Activated CD4-positive, alpha-beta T cell treated with anti-CD3 and anti-CD28 coated beads, Interleukin-2, Interleukin-4, amounts not matched to agents 100 ng/mL and 50 ng/mL, durations not matched to agents 16 hours and 8 hours (primary cell): ENCODE data around the gene PDZK1IP1.
"Not testable (repeated sequence)": the region's sequence is repeated elsewhere in the genome, so short reads cannot be mapped to it uniquely, and the experiment has no call there.

Source experiments
- DNase-seq: peaks from one replicate; pipeline ENCODE4 v3.0.0-alpha.2; 2020; ENCODE audit warnings: low spot score

Gene PDZK1IP1

DNA sequence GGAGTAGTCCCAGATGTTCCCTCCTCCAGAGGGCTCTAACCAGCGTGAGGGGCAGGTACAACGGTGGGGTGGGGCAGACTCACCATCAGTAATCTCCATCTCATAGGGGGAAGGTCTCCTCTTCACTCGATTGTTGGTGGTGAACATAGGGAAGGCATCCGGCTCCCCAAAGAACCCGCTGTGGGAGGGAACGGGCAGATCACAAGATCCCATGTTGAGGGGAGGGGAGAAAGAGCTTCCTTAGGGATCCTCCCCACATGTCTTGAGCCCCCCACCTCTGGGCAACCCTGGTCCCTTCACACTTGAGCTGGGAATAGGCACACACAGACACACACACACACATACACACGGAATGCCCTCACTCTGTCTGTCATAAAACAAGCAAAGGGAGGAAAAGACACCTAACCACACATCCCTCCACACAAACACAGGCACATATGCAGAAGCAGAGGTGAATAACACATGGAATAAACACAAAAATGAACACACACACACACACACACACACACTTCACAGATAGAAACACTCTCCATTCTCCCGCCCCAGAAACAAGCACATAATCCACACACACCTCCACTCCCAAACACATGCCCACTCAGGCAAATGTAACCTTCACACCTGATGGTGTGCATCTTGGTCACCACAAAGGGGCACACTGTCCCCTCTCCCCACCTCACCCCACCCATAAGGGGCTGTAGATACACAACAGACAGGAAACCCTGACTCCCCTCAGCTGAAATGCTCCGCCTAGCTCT lies 34.3 kb upstream of the PDZK1IP1 start:
- DNase-seq: no peak

DNA sequence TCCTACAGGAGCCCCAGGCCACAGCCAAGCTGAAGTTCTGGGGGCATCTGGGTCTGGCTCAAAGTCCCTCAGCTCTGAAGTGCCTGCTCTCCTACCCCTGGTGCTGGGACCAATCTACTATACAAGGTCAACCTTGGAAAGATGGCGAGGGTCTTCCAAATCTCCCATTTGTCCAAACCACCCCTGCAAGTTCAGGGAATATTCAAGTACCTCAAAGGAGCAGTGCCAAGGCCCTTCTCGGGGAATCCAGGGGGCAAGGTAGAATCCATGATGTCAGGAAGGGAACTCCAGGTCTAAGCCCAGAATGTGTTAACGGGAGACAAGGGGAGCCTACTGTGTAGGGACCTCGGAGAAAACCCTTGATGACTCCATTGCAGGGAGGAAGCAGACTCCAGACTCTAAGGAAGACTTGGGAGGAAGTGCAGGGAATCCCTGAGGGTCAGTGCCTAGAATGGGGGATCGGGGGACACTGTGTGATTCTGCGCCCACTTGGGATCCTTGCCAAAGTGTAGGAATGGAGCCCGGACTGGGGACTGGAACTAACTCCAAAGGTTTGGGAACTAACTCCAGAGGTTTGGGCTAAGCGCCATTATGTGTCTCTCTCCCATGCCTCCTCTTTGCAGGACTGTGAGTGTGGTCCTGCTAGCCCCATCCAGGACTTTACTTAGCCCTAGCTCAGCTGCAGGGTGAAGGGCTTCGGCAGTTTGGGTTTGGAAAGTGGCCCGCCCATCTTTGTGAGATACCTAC lies 33.5 kb upstream of the PDZK1IP1 start:
- no peak for DNase-seq

DNA sequence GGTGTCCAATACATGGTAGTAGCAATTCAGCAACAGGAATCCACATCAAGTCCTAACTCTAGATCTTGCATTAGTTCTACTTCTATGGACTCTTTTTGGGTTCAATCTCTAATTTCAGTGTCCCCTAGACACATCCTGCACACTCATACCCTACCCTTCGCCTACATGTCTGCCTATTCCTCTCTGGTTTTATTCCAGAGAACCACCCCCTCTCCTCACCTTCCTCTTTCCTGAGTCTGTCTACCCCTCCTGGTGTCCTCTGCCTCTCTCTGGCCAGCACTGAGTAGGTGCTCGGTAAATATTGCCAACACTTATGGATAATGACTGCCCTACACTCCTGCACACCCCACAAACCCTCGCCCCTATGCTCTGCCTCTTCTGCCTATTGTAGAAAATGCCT lies 32.6 kb upstream of the PDZK1IP1 start:
- no peak for DNase-seq

DNA sequence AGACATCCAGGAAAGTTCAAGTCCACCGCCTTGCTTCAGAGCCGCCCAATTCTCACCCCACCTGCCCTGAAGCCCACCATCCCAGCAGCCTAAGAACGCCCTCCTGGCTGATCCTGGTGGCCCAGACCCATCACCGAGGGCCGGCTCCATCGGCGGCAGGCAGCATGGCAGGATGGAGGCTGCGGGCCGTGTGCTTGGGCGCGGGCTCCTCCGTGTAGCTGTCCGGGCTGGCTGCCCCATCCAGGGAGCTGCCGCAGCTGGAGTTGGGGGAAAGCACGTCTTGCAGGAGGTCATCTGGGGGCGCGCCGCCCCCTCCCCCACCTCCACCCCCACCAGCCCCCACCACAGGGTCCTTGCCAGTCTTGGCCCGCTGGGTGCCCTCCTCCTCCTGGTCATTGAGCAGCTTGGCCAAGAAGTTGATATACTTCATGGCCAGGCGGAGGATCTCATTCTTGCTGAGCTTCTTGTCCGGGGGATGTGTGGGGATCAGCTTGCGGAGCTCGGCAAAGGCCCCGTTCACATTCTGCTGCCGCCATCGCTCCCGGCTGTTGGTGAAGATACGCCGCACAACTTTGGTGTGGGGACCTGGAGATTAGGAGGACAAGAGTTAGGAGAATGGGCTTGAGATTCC lies 29.9 kb upstream of the PDZK1IP1 start:
- DNase-seq: no peak

DNA sequence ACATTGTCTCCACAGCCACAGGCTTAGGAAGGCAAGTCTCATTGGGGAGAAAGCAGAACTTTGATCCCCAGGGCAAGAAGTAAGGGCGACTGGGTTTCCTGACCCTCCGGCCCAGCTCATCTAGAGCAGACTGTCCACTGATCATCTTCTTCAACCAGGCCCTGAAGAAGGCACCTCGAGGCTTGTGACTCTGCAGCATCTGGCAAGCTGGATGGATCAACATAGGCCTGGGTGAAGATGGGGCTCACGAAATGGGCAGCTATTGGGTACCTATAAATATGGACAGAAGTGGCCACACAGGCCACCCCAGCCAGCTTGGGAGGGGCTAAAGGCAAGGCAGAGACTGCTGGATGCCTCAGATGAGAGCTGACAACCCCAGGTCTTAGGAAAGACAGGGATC lies 29.2 kb upstream of the PDZK1IP1 start:
- no peak for DNase-seq

DNA sequence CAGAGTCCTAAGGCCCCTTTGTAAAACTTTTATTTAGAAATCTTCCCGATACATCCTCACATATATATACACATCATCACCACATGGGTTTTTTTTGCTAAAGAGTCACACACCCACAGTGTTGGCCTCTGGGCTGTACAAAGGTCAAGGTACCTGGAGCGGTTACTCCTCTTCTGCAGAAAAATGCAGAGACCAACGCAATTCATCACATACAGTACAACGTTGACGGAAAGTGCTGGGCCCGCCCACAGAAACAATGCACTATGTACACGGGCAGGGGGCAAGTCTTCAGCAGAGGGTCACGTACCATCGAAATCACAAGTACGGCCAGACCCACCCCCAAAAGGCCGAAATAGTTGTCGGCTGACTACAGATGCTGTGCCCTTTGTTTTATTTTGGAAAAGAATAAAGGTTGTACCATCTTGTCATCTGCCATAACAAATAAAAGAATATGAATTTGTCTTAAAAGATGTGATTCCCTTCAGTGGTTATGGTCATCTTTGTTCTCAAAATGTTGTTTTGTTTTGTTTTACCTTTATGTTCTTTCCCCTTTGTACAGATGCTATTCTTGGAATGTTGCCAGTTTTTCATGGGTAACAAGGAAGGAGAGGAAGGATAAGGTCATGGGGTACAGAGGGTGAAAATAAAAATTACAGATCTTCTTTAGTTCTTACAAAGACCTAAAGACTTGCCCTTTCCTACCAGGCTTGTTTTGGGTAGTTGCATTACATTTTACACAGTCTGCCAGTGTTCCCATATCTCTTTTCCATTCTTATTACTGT lies 26.6 kb upstream of the PDZK1IP1 start:
- DNase-seq: no peak

DNA sequence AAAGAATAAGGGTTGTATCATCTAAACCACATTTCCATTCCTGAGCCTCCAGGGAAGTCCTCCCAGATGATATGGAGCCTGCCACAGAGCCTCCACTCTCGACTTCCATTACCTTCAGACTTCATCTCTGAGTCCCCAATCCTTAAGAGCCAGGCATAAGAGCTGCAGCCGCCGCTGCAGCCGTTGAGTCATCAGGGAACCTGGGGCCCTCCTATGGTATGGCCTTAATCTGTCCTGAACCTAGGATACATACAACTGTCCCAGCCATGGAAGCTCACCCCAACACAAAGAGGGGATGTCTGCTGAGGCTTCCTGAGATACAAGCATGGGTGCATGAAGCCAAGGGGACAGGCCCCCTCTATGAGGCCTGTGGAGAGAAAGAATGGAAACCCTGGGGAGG lies 25.9 kb upstream of the PDZK1IP1 start:
- DNase-seq: no peak

DNA sequence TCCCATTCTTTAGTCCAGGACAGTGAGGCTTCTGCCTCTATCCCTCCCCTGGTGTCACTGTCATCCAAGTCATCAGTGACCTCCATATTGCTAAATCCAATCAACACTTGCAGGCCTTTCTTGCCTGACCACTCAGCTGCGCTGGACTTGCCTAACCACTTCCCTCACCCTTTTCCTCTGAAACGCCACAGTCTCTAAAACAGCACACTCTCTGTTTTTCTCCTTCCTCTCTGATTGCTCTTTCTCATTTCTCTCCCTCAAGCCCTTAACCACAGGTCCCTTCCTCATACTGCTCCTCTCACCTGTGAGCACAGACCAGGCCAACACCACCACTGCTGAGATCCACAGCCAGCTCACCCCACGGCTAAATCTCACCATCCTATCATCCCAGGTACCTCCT lies 24.7 kb upstream of the PDZK1IP1 start:
- no peak for DNase-seq

DNA sequence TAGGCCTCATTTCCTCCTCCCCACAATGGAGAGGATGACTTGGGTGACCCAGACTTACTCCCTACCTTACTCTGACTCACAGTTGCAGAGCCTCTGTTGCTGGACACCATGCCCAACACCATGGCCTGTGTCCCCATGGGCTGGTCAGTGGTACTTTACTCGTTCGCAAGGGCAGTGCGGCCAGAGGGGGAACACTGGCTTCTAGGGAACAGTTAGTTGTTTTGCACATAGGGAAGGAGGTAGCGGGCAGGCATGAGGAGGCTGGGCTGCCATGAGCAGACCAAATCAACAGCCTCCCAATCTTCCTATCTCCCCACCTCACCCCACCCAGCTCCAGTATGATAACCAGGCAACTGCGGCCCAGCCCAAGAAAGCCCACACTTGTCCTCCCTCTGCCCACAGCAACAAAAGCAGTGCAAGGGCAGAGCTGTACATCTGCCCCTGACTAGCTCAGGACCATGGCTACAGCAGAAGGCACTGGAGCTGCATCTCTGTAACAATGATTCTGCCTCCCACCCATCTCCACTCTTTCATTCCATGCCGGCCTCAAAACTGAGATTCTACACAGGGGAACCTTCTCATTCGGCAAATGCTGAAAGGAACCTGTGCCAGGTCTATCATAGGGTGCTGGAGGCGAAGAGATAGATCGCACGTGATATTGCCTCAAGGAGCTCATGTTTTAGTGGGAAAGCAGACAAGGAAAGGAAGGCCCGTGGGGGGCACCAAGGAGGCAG lies 23.6 kb upstream of the PDZK1IP1 start:
- DNase-seq: no peak

DNA sequence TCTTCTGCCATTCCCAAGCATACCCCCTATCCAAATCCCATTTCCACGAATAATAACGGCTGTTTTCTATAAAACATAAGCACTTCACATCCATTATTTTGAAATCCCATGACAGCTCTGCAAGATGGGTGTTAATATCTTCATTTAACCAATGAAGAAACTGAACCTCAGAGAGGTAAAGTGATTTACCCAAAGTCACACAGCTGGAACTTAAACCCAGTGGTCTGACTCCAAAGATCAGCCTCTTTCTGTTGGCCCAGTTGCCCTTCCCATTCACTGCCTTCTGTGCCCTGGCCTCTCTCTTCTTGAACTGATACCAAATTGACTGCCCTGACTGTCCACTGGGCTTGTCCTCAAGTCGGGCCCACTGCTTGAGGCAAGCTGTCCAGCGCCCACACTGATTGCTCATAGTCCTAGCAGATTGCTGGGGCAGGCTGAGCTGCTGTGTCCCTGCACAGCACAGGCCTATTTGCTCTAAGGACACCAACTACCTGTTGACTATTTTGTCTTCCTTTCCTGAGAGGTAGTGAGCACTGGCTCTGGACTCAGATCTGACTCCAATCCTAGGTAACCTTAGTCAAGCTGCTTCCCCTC lies 22.9 kb upstream of the PDZK1IP1 start:
- no peak for DNase-seq

DNA sequence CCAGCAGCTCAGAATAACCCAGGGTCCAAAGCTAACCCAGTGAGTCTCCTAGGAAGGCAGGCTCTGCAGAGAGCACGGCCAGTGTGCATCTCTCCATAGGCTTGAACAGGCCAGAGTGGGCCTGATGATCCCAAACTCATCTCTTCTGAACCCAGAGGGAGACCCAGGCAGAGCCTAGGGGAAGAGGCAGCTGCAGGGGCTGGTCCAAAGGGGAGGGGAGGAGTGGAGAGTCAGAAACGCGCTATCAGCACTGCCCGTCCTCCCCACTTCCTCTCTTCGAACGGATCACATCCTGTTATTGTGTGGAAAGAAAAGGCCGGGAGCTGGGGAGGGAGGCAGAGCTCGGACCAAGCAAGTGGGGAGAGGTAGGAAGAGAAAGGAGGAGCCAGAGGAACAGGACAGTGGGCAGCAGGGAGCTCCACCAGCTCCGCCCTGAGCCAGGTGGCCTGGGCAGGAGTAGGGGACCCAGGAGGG lies 22.0 kb upstream of the PDZK1IP1 start:
- no peak for DNase-seq

DNA sequence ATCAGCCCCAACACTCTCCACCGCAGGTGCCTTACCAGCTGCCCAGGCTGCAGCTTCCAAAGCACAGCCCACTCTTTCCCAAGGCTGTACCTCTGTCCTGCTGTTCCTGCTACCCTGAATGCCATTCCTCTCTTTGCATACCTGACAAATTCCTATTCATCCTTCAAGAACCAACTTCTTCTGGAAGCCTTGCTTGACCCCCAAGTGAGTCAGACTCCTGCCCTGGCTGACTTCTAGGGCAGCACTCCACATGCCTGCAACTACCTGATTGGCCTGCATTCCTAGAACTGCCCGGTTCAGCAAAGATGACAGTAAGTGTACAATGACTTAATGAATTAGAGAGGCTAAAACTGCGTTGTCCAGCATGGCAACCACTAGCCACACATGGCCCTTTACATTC lies 20.8 kb upstream of the PDZK1IP1 start:
- no peak for DNase-seq

DNA sequence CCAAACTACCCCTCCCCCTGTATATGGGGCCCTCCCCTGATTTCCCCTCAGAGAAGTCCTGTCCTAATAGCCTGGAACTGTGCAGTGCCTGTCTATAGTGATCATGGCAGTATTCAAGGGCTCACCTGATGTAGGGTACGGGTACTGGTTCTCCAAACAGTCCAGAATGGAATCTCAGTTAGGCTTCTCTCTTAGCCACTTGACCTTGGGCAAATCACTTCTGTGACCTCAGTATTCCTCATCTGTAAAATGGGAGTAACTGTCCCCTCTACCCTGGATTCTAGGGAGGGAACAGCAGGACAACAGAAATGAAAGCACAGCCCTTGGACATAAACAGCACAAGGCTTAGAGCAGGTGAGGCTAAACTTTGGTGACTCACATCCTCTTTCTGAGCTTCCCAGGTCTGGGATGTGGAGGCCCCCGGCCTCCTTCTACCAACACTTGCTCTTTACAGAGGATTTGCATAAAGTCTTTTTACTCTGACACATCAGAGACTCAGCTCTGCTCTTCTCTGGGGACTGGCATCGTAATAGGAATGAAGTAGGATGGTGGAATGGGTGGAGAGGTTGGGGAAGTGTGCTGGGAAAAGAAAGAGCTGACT lies 20.0 kb upstream of the PDZK1IP1 start:
- no peak for DNase-seq

DNA sequence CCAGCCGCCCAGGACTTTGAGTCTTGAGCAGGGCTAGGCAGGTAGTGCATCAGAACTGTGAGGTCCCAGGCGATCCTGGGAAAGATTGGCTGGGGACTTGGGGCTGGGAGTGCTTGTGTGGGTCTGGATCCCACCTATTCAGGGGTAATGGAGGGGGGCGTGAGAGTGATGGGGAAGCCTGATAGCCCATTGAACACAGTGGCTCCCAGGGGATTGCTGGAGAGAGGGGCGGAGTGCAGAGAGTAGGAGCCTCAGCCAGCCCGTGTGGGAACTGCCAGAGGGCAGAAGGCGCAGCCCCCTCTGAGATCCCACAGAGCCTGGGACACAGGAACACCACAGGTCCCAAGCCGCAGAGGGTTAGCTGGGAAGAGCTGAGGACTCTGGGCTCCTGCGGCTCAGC lies 19.3 kb upstream of the PDZK1IP1 start:
- DNase-seq: no peak

DNA sequence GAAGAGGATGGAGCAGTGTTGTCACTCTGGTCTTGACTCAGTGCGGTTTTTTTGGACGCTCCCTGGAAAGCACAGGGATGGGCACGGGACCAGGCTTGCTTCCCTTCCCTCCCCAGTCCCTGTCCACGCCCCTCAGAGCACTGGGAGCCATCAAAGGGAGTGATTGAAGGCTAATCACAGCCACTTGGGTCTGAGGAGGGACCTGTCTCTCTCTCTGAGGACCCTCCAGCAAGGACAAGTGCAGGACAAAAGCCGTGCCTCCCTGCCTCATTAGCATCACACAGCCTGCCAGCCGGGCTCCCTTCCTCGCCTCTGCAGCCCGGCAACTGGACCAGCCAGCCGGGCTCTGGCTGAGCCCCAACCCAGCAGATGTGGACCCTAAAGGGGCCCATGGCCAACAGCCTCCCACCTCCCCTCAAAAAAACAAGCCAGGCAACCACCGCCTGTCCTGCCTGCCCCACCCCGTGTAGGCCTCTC lies 18.6 kb upstream of the PDZK1IP1 start:
- no peak for DNase-seq

DNA sequence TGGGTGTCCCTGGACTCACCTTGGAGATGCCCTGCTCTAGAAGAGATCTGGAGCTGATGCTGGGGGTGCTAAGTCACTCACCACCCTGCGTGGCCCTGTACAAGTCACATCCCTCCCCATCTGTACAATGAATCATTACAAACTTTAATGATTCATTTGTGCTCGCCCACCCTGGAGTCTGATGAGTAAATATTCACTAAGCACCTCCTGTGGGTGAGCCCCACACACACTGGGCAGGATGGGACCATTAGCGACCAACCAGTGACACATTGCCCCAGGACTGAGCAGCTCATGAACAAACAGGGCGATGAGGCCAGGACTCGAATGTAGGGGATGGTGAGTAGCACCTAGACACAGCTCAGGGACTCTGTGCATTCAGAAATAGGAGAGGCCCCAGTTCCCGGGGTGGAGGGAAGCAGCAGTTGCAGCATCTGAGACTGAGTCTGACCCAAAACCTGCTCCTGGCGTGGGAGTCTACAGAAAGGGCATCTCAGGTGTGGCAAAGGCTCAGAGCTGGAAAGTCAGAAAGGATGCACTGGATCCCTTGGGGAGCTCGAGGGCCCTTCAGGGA lies 18.1 kb upstream of the PDZK1IP1 start:
- no peak for DNase-seq

DNA sequence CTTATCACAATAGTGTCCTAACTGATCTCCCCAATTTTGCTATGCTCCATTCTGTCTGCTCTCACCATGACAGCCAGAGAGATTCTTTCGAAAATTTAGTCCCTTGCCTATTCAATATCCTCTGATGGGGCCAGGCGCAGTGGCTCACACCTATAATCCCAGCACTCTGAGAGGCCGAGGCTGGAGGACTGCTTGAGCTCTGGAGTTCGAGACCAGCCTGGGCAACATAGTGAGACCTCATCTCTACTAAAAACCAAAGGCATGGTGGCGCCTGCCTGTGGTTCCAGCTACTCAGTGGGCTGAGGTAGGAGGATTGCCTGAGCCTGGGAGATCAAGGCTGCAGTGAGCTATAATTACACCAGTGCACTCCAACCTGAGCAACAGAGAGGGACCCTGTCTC lies 16.1 kb upstream of the PDZK1IP1 start:
- DNase-seq: no peak

DNA sequence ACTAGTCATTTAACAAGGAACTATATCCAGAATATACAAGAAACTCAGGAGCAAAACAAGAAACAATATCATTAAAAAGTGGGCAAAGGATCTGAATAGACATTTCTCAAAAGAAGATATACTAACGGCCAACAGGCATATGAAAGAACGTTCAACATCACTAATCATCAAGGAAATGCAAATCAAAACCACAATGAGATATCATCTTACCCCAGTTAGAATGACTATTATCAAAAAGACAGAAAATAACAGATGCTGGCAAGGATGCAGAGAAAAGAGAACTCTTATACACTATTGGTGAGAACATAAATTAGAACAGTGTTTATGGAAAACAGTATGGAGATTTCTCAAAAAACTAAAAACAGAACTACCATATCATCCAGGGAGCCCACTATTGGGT lies 13.7 kb upstream of the PDZK1IP1 start:
- not testable (repeated sequence) for DNase-seq

DNA sequence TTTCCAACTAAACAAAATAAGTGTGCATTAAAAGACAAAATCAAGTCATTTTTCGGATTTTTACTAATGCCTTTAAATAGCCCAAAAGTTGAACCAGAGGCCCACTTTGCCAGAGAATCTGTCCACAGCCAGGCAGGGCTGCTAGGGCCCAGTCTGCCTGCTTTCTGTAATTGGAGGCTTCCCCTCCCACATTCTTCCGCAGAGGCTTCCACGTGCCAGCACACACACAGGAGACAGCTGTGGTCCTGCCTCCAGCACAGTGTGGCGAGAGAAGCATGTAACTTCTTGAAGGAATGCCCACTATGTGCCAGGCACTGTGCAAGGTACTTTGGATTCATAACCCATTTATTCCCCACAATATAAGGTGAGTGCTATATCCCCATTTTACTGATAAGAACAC lies 11.3 kb upstream of the PDZK1IP1 start:
- DNase-seq: no peak

DNA sequence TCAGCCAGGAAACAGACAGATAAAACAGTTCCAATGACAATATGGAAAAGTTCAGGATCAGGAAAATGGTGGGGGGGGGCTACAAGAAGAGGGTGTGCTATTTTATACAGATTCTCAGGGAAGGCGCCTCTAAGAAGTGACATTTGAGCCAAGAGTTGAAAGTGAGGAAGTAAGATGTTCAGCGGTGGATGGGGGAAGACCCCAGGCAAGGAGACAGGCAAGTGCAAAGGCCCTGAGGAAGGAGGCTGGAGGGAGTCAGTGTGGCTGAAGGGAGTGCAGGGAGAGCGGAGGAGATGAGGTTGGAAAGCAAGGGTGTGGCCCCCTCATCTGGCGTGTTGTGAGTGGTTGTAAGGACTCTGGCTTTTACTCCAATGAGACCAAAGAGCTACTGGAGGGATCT lies 8.4 kb upstream of the PDZK1IP1 start:
- no peak for DNase-seq
